SK-N-MC (cell line): Measurements from ENCODE around the gene MARVELD1.

ENCODE experiments used
- DNase-seq: peaks from one replicate; pipeline ENCODE4 v3.0.0-alpha.2; 2011; ENCODE audit warnings: low read depth, low spot score
- H3K27ac ChIP-seq: fragments of 200-600 bp; sonication (generic); 2 replicates; pipeline ENCODE4 v1.5.1; 2016; ENCODE audit warnings: mixed run types
- H3K36me3 ChIP-seq: fragments of 200-600 bp; sonication (generic); 2 replicates; pipeline ENCODE4 v1.6.1; 2017; ENCODE audit warnings: antibody characterized with exemption, low read length, mixed read lengths; ENCODE audit not compliant: insufficient read depth
- H3K4me3 ChIP-seq: fragments of 200-600 bp; sonication (generic); 2 replicates; pipeline ENCODE4 v1.5.1; 2016
- H3K9ac ChIP-seq: fragments of 200-600 bp; sonication (generic); 2 replicates; pipeline ENCODE4 v1.8.0; 2017; ENCODE audit warnings: mixed run types, mixed read lengths; ENCODE audit not compliant: insufficient read length
- H3K9me3 ChIP-seq: fragments of 200-600 bp; sonication (generic); 2 replicates; pipeline ENCODE4 v1.6.1; 2017; ENCODE audit warnings: low read depth, mild to moderate bottlenecking, antibody characterized with exemption, low read length, moderate library complexity, mixed read lengths
- EZH2 ChIP-seq: fragments of 200-600 bp; sonication (generic); IDR thresholded peaks from one replicate; pipeline ENCODE4 v1.6.1; 2017; ENCODE audit warnings: antibody characterized with exemption
- FOXP2 ChIP-seq: optimal IDR thresholded peaks from 2 replicates; pipeline ENCODE3; 2011; ENCODE audit warnings: mild to moderate bottlenecking, moderate library complexity; ENCODE audit not compliant: insufficient read depth; ENCODE audit errors: extremely low read length, control extremely low read depth
- POLR2AphosphoS5 ChIP-seq: IDR thresholded peaks from 2 replicates; pipeline ENCODE4 v1.6.1; 2012; ENCODE audit warnings: mild to moderate bottlenecking, low read depth, low read length, borderline replicate concordance

MARVELD1 gene

GRCh38 chr10:97713339-97713825 is at the start of gene MARVELD1:
MARVELD1 (plus strand) TSS chr10:97713730; CDS start chr10:97713877, 147 bp downstream.
- Histone ChIP-seq H3K4me3 (peak within 1 kb of the TSS; percentile 80), H3K27ac (no peak within 1 kb of the TSS; the same call in 1 of the 2 replicates), H3K9me3 (no peaks in the 10 kb centered on the region), H3K9ac (peak within 1 kb of the TSS; percentile 45), H3K36me3 (no peaks in the 10 kb centered on the region)
- TF ChIP-seq FOXP2: no peak
- peak; percentile 62; the same call in 1 of the 2 replicates for TF ChIP-seq POLR2AphosphoS5
- TF ChIP-seq EZH2: no peak
- DNase-seq: no peak

GRCh38 chr10:97664282-97664850 is 49.2 kb upstream of the MARVELD1 start:
- Histone ChIP-seq H3K9me3 (no peaks in the 10 kb centered on the region), H3K4me3 (no peak overlapping the region), H3K9ac (no peak overlapping the region), H3K36me3 (no peaks in the 10 kb centered on the region; the same call in 1 of the 2 replicates), H3K27ac (no peak overlapping the region)
- TF ChIP-seq POLR2AphosphoS5: no peak
- DNase-seq: no peak

GRCh38 chr10:97666992-97667391 is 46.5 kb upstream of the MARVELD1 start:
- DNase-seq: no peak
- H3K9ac ChIP-seq: no peak overlapping the region
- no peaks in the 10 kb centered on the region; the same call in 1 of the 2 replicates for H3K36me3 ChIP-seq
- TF ChIP-seq EZH2 (no peak), FOXP2 (no peak), POLR2AphosphoS5 (no peak)
- no peaks in the 10 kb centered on the region for H3K9me3 ChIP-seq
- no peak overlapping the region for H3K4me3 ChIP-seq
- no peak overlapping the region for H3K27ac ChIP-seq

GRCh38 chr10:97667463-97667862 is 46.1 kb upstream of the MARVELD1 start:
- H3K36me3 ChIP-seq: no peaks in the 10 kb centered on the region; the same call in 1 of the 2 replicates
- no peak for DNase-seq
- no peak overlapping the region for H3K4me3 ChIP-seq
- H3K9me3 ChIP-seq: no peaks in the 10 kb centered on the region
- H3K27ac ChIP-seq: no peak overlapping the region
- no peak overlapping the region for H3K9ac ChIP-seq
- TF ChIP-seq EZH2: no peak
- no peak for TF ChIP-seq FOXP2
- TF ChIP-seq POLR2AphosphoS5: no peak

GRCh38 chr10:97669571-97669970 is 44.0 kb upstream of the MARVELD1 start:
- Histone ChIP-seq H3K36me3 (no peaks in the 10 kb centered on the region), H3K4me3 (no peak overlapping the region), H3K27ac (no peak overlapping the region), H3K9me3 (no peaks in the 10 kb centered on the region), H3K9ac (no peak overlapping the region)
- TF ChIP-seq POLR2AphosphoS5 (no peak), FOXP2 (no peak), EZH2 (no peak)
- DNase-seq: no peak

GRCh38 chr10:97673736-97674525 is 39.6 kb upstream of the MARVELD1 start:
- TF ChIP-seq FOXP2 (no peak), EZH2 (no peak), POLR2AphosphoS5 (no peak)
- Histone ChIP-seq H3K36me3 (no peaks in the 10 kb centered on the region), H3K4me3 (no peak overlapping the region), H3K27ac (no peak overlapping the region), H3K9me3 (no peaks in the 10 kb centered on the region), H3K9ac (no peak overlapping the region)
- no peak for DNase-seq

GRCh38 chr10:97675222-97675621 is 38.3 kb upstream of the MARVELD1 start:
- Histone ChIP-seq H3K36me3 (no peaks in the 10 kb centered on the region), H3K9ac (no peak overlapping the region)

GRCh38 chr10:97676770-97677581 is 36.6 kb upstream of the MARVELD1 start:
- Histone ChIP-seq H3K9ac (no peak overlapping the region), H3K4me3 (no peak overlapping the region), H3K36me3 (no peaks in the 10 kb centered on the region), H3K9me3 (no peaks in the 10 kb centered on the region), H3K27ac (no peak overlapping the region)
- TF ChIP-seq FOXP2: no peak
- DNase-seq: no peak

More at GRCh38 chr10:97675222-97675621, 38.3 kb upstream of the MARVELD1 start:
- Histone ChIP-seq H3K27ac (no peak overlapping the region), H3K4me3 (no peak overlapping the region), H3K9me3 (no peaks in the 10 kb centered on the region)
- TF ChIP-seq FOXP2 (no peak), EZH2 (no peak), POLR2AphosphoS5 (no peak)
- no peak for DNase-seq
